Spleen (tissue), 11 donors: ENCODE results near the gene KEAP1. TPM values are rescaled to one million over a fixed set of nuclear protein-coding genes. Genes with fewer than 3 reads are reported as not detected.

Experiments used
- DNase-seq: peaks from one replicate; pipeline ENCODE4 v3.0.0-alpha.2; 2020
- H3K27ac ChIP-seq, 8 donors: fragments of 200-600 bp; sonication (generic) in 7 of 8; 1 replicate in 4 of 8; 2 replicates in 4 of 8; pipeline versions ENCODE4 v1.5.0 to v1.8.0; 2016 to 2021; ENCODE audit warnings: inconsistent platforms in 4 of 8, mild to moderate bottlenecking in 4 of 8, moderate library complexity in 1 of 8
- H3K27me3 ChIP-seq, 7 donors: fragments of 200-600 bp; sonication (generic) in 6 of 7; replicated peaks in 1 of 7; 1 replicate in 4 of 7; 2 replicates in 3 of 7; pipeline versions ENCODE4 v1.5.0 to v1.8.0; 2016 to 2021; ENCODE audit warnings: inconsistent platforms in 3 of 7, mild to moderate bottlenecking in 1 of 7
- H3K36me3 ChIP-seq, 6 donors: fragments of 200-600 bp; sonication (generic) in 5 of 6; 1 replicate in 4 of 6; 2 replicates in 2 of 6; pipeline versions ENCODE4 v1.5.0 to v1.8.0; 2016 to 2021; ENCODE audit warnings: inconsistent platforms in 2 of 6
- H3K4me1 ChIP-seq, 6 donors: fragments of 200-600 bp; sonication (generic) in 5 of 6; 1 replicate in 3 of 6; 2 replicates in 3 of 6; pipeline versions ENCODE4 v1.5.0 to v1.8.0; 2016 to 2021; ENCODE audit warnings: inconsistent platforms in 3 of 6
- H3K4me3 ChIP-seq, 8 donors: fragments of 200-600 bp; sonication (generic) in 7 of 8; 1 replicate in 4 of 8; 2 replicates in 4 of 8; pipeline versions ENCODE4 v1.5.0 to v1.8.0; 2016 to 2021; ENCODE audit warnings: inconsistent platforms in 4 of 8, mild to moderate bottlenecking in 4 of 8, moderate library complexity in 2 of 8
- H3K9me3 ChIP-seq, 8 donors: fragments of 200-600 bp; sonication (generic) in 7 of 8; 1 replicate in 4 of 8; 2 replicates in 4 of 8; pipeline versions ENCODE4 v1.5.0 to v1.8.0; 2016 to 2021; ENCODE audit warnings: inconsistent platforms in 4 of 8
- POLR2A ChIP-seq, 3 donors: fragments of 450-650 bp; IDR thresholded peaks; one replicate each; pipeline ENCODE4 v1.5.1; 2017; ENCODE audit warnings: antibody characterized with exemption in 3 of 3, mild to moderate bottlenecking in 1 of 3
- POLR2AphosphoS5 ChIP-seq, 3 donors: sonication (generic); formaldehyde crosslinking; IDR thresholded peaks; one replicate each; pipeline ENCODE4 v1.5.1; 2017; ENCODE audit warnings: antibody characterized with exemption in 3 of 3
- WGBS, 5 donors: extraction: QIAGEN DNeasy Blood & Tissue Kit in 3 of 5; methylation state at CpG; one replicate each; pipeline versions ENCODE4 v1.1.5 to v1.1.7; 2013 to 2018; 5-methylcytosine and 5-hydroxymethylcytosine counted together
- intact Hi-C: fragments of 100-400 bp; cut with DNase I; formaldehyde crosslinking; loops from one replicate; pipeline ENCODE4 v1.15.0; 2023; ENCODE audit warnings: low total_unique reads
- polyA plus RNA-seq, 3 donors: library from polyadenylated mRNA; stranded (reverse); fragments of 200-250 nt; gene quantifications; one replicate each; pipeline ENCODE4 v1.2.1, GENCODE V29; 2013
- total RNA-seq, 7 donors: library from RNA; depleted of rRNA in 3 of 7; stranded (reverse); fragments of >200 nt in 3 of 7; fragmentation: NEBNext Ultra II Directional in 4 of 7; extraction: Animal tissue kit (Norgen Biotek cat#: 25700) in 4 of 7; gene quantifications; one replicate each; pipeline versions ENCODE4 v1.1.0 to v1.2.1, GENCODE V29; 2016 to 2021
- TF ChIP-seq, protein P1 (sequence below), 11 experiments: fragments of 200-600 bp in 7 of 11; fragments of 450-650 bp in 4 of 11; sonication (generic) in 4 of 11; IDR thresholded peaks in 8 of 11; conservative IDR thresholded peaks in 3 of 11; 1 replicate in 7 of 11; 2 replicates in 4 of 11; pipeline versions ENCODE4 v1.4.0 to v1.8.0; 2016 to 2021; ENCODE audit warnings: antibody characterized with exemption in 11 of 11, inconsistent platforms in 4 of 11, mild to moderate bottlenecking in 1 of 11
- donor health status: healthy with polysubstance abuse.
- donor health status: DM: no; HTN: no; CAD: no; lungs with moderate emphysema.
- donor health status: DM: no; HTN: no; CAD: no.
- donor health status: Bipolar disorder and iron deficiency.
- donor health status: healthy.
- donor health status: DM: no; HTN: no; CAD: no.
- donor health status: DM: yes; HTN: yes; CAD: no.

KEAP1 gene
- total and polyA plus RNA-seq, 10 donors, result 33.3 to 59.5 (median 44.2) TPM

DNA sequence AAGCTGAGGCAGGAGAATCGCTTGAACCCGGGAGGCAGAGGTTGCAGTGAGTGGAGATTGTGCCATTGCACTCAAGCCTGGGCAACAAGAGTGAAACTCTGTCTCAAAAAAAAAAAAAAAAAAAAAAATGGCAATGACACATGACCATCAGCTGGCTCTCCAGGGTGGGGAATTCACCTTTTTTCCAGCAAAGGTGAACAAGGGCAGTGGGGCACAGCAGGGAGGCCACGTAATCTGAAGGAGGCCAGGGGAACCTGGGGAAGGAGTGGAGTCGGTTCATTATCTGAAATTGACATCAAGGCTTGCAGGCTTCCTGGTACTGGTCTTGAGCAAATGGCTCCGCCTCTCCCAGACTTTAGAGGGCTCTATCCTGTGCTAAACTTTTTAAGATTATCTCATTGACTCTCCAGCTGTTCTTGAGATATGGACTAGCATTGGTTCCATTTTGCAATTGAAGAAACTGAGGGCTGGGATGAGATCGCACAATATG, 28.1 kb downstream of the KEAP1 start:
- DNase-seq, result no peak
- WGBS, 5 donors, result 53 to 60% (median 56%) methylated on average over 6 of the region's 6 CpGs
- intact Hi-C loops, result no loop called here

DNA sequence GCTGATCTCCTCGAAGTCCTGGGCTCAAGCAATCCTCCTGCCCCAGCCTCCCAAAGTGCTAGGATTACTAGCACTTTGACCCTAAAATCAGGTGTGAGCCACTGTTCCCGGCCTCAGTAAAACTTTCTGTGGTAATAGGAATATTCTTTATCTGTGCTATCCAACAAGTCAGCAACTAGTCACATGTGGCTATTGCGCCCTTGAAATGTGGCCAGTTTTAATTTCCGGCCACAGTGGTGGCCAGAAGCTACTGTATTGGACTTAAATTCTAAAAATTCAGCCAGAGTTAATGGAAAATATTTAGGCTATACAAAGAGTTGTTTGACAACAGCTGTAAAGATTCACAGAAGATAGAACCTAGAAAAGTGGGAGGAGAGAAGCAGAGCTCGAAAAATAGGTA, 30.0 kb downstream of the KEAP1 start:
- 68 to 87% (median 78%) methylated on average over 5 of the region's 5 CpGs for WGBS, 5 donors
- intact Hi-C loops, result no loop called here
- peaks cover 0 to under 1% (median 0%) of the 10 kb centered on the region in 6 donors for H3K36me3 ChIP-seq
- peaks cover 0 to 5% (median 0%) of the 10 kb centered on the region in 7 donors for H3K27me3 ChIP-seq
- TF ChIP-seq, protein P1, sequence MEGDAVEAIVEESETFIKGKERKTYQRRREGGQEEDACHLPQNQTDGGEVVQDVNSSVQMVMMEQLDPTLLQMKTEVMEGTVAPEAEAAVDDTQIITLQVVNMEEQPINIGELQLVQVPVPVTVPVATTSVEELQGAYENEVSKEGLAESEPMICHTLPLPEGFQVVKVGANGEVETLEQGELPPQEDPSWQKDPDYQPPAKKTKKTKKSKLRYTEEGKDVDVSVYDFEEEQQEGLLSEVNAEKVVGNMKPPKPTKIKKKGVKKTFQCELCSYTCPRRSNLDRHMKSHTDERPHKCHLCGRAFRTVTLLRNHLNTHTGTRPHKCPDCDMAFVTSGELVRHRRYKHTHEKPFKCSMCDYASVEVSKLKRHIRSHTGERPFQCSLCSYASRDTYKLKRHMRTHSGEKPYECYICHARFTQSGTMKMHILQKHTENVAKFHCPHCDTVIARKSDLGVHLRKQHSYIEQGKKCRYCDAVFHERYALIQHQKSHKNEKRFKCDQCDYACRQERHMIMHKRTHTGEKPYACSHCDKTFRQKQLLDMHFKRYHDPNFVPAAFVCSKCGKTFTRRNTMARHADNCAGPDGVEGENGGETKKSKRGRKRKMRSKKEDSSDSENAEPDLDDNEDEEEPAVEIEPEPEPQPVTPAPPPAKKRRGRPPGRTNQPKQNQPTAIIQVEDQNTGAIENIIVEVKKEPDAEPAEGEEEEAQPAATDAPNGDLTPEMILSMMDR (IDR thresholded peaks at IDR 0.05 in 8 of 11, conservative IDR thresholded peaks at IDR 0.05 in 3 of 11), result no peak
- no peak for TF ChIP-seq POLR2A (IDR thresholded peaks at IDR 0.05)
- TF ChIP-seq POLR2AphosphoS5 (IDR thresholded peaks at IDR 0.05), result no peak
- no peak for DNase-seq
- no peak overlapping the region for H3K27ac ChIP-seq
- no peaks in the 10 kb centered on the region for H3K9me3 ChIP-seq
- peaks cover 0 to 2% (median 0%) of the 10 kb centered on the region in 6 donors for H3K4me1 ChIP-seq
- H3K4me3 ChIP-seq, result no peak overlapping the region

More for the DNA sequence above, 28.1 kb downstream of the KEAP1 start:
- Histone ChIP-seq H3K9me3 (no peaks in the 10 kb centered on the region), H3K27ac (no peak overlapping the region), H3K36me3 (no peaks in the 10 kb centered on the region), H3K27me3 (no peaks in the 10 kb centered on the region), H3K4me1 (peaks cover 0 to 20% (median 14%) of the 10 kb centered on the region in 6 donors), H3K4me3 (no peak overlapping the region)
- TF ChIP-seq, protein P1 (IDR thresholded peaks at IDR 0.05 in 8 of 11, conservative IDR thresholded peaks at IDR 0.05 in 3 of 11), result no peak
- TF ChIP-seq POLR2A (IDR thresholded peaks at IDR 0.05), result no peak
- no peak for TF ChIP-seq POLR2AphosphoS5 (IDR thresholded peaks at IDR 0.05)

GRCh38 chr19:10471909-10472308, 31.2 kb downstream of the KEAP1 start:
- H3K4me3 ChIP-seq, result no peak overlapping the region
- H3K9me3 ChIP-seq, result no peaks in the 10 kb centered on the region
- H3K27ac ChIP-seq, result no peak overlapping the region
- DNase-seq, result no peak
- TF ChIP-seq, protein P1 (IDR thresholded peaks at IDR 0.05 in 8 of 11, conservative IDR thresholded peaks at IDR 0.05 in 3 of 11), result peak in 3 of 11 experiments; percentile 27 to 34 (median 32)
- no peak for TF ChIP-seq POLR2A (IDR thresholded peaks at IDR 0.05)
- intact Hi-C loops, result no loop called here
- peaks cover 0 to 5% (median 0%) of the 10 kb centered on the region in 7 donors for H3K27me3 ChIP-seq
- WGBS, 5 donors, result 31 to 64% (median 54%) methylated on average over 6 of the region's 6 CpGs
- peaks cover 0 to 12% (median 5%) of the 10 kb centered on the region in 6 donors for H3K36me3 ChIP-seq
- no peaks in the 10 kb centered on the region for H3K4me1 ChIP-seq

DNA sequence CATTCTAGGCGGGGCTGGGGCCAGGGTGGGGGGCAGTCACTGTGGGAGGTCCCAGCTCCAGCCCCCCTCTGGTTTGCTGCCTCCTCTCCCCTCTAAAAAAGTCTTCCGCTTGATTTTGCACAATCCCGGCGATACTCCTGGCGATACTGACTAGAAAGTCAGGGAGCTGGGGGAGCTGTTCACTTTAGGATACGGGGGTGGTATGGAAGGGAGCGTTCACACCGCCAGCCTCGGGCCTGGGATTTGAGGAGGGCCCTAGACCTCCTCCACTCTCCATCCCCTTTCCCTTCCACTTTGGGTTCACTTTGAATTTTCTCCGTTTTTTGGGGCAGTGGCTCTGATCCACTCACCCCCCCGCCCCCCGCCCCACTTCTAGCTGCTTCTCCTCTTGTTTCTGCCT, 35.0 kb downstream of the KEAP1 start:
- TF ChIP-seq, protein P1 (IDR thresholded peaks at IDR 0.05 in 8 of 11, conservative IDR thresholded peaks at IDR 0.05 in 3 of 11), result no peak
- TF ChIP-seq POLR2A (IDR thresholded peaks at IDR 0.05), result no peak
- TF ChIP-seq POLR2AphosphoS5 (IDR thresholded peaks at IDR 0.05), result no peak
- H3K4me3 ChIP-seq, result no peak overlapping the region
- no peak for DNase-seq
- peaks cover 0 to 5% (median 0%) of the 10 kb centered on the region in 7 donors for H3K27me3 ChIP-seq
- no peak overlapping the region for H3K27ac ChIP-seq
- no peaks in the 10 kb centered on the region for H3K4me1 ChIP-seq
- no peaks in the 10 kb centered on the region for H3K9me3 ChIP-seq
- WGBS, 5 donors, result 75 to 90% (median 82%) methylated on average over 12 of the region's 12 CpGs
- H3K36me3 ChIP-seq, result peaks cover 0 to 41% (median 8%) of the 10 kb centered on the region in 6 donors
- intact Hi-C loops, result no loop called here
